Keratinocyte (primary cell): ENCODE measurements around the gene ARMCX2.

Experiments
- CTCF ChIP-seq, 3 experiments: IDR thresholded peaks in 1 of 3; conservative IDR thresholded peaks in 1 of 3; optimal IDR thresholded peaks in 1 of 3; 2 replicates in 2 of 3; 3 replicates in 1 of 3; pipeline versions ENCODE3 to v1.5.1; 2011; ENCODE audit warnings: low read length in 3 of 3, mild to moderate bottlenecking in 3 of 3, moderate library complexity in 2 of 3, control low read depth in 1 of 3, inconsistent platforms in 1 of 3; ENCODE audit not compliant: insufficient read depth in 2 of 3; ENCODE audit errors: extremely low read depth in 1 of 3
- EZH2 ChIP-seq: IDR thresholded peaks from one replicate; pipeline ENCODE4 v1.6.1; 2012; ENCODE audit warnings: inconsistent platforms, mild to moderate bottlenecking, low read length, moderate library complexity

- TF ChIP-seq CTCF (optimal IDR thresholded peaks at IDR 0.05 in 1 of 3, IDR thresholded peaks at IDR 0.05 in 1 of 3, conservative IDR thresholded peaks at IDR 0.05 in 1 of 3; ENCODE audit: extremely low read depth in 1 of 3, insufficient read depth in 2 of 3, low read length in 3 of 3) (no peak), EZH2 (no peak)
Measured at GRCh38 chrX:101686574-101686973, 26.9 kb upstream of the ARMCX2 start.
